K562 (cell line): Measurements from ENCODE around the gene SVOP. TPM values are rescaled to one million over a fixed set of nuclear protein-coding genes. Genes with fewer than 3 reads are reported as not detected.
A peak's percentile ranks its signal among the peaks of the same experiment; 100 is the strongest.

Experiments
- ADNP ChIP-seq: fragments of 200-800 bp; sonication (Bioruptor generic); IDR thresholded peaks from 2 replicates; pipeline ENCODE4 v1.6.1; 2016; ENCODE audit warnings: missing genetic modification characterization, missing compliant biosample characterization
- E2F3 ChIP-seq: fragments of 250-450 bp; sonication (Bioruptor Pico); IDR thresholded peaks from 2 replicates; pipeline ENCODE4 v1.4.0; 2020; ENCODE audit warnings: mild to moderate bottlenecking
- MTA2 ChIP-seq: fragments of 450-650 bp; IDR thresholded peaks from 2 replicates; pipeline ENCODE4 v1.6.1; 2016; ENCODE audit warnings: low read depth
- NFE2L1 ChIP-seq: fragments of 450-650 bp; IDR thresholded peaks from 2 replicates; pipeline ENCODE4 v1.6.1; 2016; ENCODE audit warnings: missing genetic modification characterization, low read depth, mild to moderate bottlenecking, missing compliant biosample characterization, moderate library complexity, borderline replicate concordance
- NFRKB ChIP-seq: fragments of 450-650 bp; IDR thresholded peaks from 2 replicates; pipeline ENCODE4 v1.6.1; 2016; ENCODE audit warnings: low read depth
- PHF20 ChIP-seq: fragments of 450-650 bp; IDR thresholded peaks from 2 replicates; pipeline ENCODE4 v1.6.1; 2018; ENCODE audit not compliant: partially characterized antibody
- RUNX1 ChIP-seq: sonication (generic); IDR thresholded peaks from 2 replicates; pipeline ENCODE4 v1.6.1; 2016; ENCODE audit warnings: antibody characterized with exemption, low read depth
- ZNF184 ChIP-seq: sonication (generic); formaldehyde crosslinking; IDR thresholded peaks from 2 replicates; pipeline ENCODE4 v1.5.0; 2020; ENCODE audit warnings: missing genetic modification reagents
- ZNF197 ChIP-seq: fragments of 200-800 bp; sonication (Bioruptor generic); IDR thresholded peaks from 2 replicates; pipeline ENCODE4 v1.6.1; 2016; ENCODE audit warnings: low read depth, missing genetic modification characterization, missing compliant biosample characterization
- ZNF699 ChIP-seq: fragments of 250-450 bp; sonication (Bioruptor Pico); IDR thresholded peaks from 2 replicates; pipeline ENCODE4 v1.8.0; 2021; ENCODE audit warnings: mild to moderate bottlenecking, moderate library complexity; ENCODE audit not compliant: insufficient replicate concordance
- polyA plus RNA-seq, 8 experiments: library from polyadenylated mRNA; depleted of rRNA in 4 of 8; stranded (reverse) in 5 of 8; unstranded in 3 of 8; fragments of >200 nt; fragmentation: Nextera tagmentation in 2 of 8; fragmentation: Illumina TruSeq in 1 of 8; extraction: Ambion mirVana in 2 of 8; extraction: Trizol in 1 of 8; gene quantifications; 2 replicates each; pipeline versions ENCODE4 v1.2.1 to v1.2.3, GENCODE V29; 2011 to 2014; ENCODE audit warnings: inconsistent platforms in 1 of 8, missing spikeins in 1 of 8
- total RNA-seq, 7 experiments: library from RNA; depleted of rRNA in 6 of 7; stranded (reverse); fragments of >200 nt in 6 of 7; fragmentation: Illumina TruSeq in 2 of 7; extraction: Trizol in 2 of 7; gene quantifications; 2 replicates each; pipeline versions ENCODE4 v1.2.1 to v1.2.3, GENCODE V29; 2011 to 2021; ENCODE audit warnings: low replicate concordance in 1 of 7
- TF ChIP-seq, protein P1 (sequence below): sonication (generic); formaldehyde crosslinking; IDR thresholded peaks from 2 replicates; pipeline ENCODE4 v1.8.0; 2023; ENCODE audit warnings: mild to moderate bottlenecking, missing genetic modification reagents
- TF ChIP-seq, protein P2 (sequence below): fragments of 450-650 bp; IDR thresholded peaks from 2 replicates; pipeline ENCODE4 v1.6.1; 2016; ENCODE audit warnings: missing biosample characterization, missing genetic modification characterization
- TF ChIP-seq, protein P3 (sequence below): fragments of 250-450 bp; sonication (Bioruptor Pico); IDR thresholded peaks from 2 replicates; pipeline ENCODE4 v1.8.0; 2021; ENCODE audit warnings: moderate library complexity, mild to moderate bottlenecking, inconsistent platforms
- TF ChIP-seq, protein P4 (sequence below), 2 experiments: IDR thresholded peaks; 2 replicates each; pipeline ENCODE4 v1.6.1; 2012; ENCODE audit warnings: improper control_type of control experiment in 2 of 2, low read depth in 2 of 2, low read length in 2 of 2, borderline replicate concordance in 1 of 2
- TF ChIP-seq, protein P5 (sequence below): fragments of 450-650 bp; IDR thresholded peaks from 2 replicates; pipeline ENCODE4 v1.6.1; 2016; ENCODE audit warnings: low read depth, mild to moderate bottlenecking, moderate library complexity

The SVOP gene
- total and polyA plus RNA-seq, 9 of the 15 experiments (the other 6 are each of a cell fraction or from before 2014, with no cell fraction given), result 0.01 to 0.09 (median 0.06) TPM; not detected in 1

DNA sequence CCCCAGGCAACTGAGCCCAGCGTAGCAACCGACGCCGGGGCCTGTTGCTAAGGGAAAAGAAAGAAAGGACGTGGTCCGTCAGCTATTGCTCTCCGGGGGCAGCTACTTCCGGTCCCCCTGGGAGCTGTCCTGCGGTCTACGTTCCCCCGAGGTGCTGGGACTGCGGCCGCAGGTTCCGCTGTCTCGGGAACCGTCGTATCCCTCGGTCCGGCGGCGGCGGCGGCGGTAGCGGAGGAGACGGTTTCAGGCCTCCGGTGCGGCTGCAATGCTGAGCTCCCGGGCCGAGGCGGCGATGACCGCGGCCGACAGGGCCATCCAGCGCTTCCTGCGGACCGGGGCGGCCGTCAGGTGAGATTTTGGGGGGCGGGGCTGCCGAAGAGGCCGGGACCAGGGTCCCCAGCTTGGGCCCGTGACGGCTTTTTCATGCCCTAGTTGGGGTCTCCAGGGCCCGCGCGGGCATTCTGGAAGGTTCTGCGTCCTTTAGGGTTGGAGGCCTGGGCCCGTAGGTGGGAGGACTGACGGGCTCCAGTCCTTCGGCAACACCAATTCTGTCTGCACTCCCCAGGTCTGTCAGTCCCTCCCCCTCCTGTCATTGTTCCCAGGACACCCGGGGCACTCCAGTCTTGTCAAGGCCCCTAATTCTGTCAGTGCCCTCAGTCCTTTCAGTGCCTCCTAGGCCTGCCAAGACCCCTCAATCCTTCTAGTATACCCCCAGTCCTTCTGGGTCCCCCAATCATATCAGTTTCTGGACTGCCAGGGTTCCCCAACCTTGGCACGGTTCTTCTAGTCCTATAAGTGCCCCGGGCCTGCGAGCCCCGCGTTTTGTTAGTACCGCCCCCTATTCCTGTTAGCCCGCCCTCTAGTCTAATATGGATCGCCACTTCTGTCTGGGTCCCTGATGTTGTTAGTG lies 31.8 kb upstream of the SVOP start, which contains the start of gene USP30 (continued):
- TF ChIP-seq, protein P1, sequence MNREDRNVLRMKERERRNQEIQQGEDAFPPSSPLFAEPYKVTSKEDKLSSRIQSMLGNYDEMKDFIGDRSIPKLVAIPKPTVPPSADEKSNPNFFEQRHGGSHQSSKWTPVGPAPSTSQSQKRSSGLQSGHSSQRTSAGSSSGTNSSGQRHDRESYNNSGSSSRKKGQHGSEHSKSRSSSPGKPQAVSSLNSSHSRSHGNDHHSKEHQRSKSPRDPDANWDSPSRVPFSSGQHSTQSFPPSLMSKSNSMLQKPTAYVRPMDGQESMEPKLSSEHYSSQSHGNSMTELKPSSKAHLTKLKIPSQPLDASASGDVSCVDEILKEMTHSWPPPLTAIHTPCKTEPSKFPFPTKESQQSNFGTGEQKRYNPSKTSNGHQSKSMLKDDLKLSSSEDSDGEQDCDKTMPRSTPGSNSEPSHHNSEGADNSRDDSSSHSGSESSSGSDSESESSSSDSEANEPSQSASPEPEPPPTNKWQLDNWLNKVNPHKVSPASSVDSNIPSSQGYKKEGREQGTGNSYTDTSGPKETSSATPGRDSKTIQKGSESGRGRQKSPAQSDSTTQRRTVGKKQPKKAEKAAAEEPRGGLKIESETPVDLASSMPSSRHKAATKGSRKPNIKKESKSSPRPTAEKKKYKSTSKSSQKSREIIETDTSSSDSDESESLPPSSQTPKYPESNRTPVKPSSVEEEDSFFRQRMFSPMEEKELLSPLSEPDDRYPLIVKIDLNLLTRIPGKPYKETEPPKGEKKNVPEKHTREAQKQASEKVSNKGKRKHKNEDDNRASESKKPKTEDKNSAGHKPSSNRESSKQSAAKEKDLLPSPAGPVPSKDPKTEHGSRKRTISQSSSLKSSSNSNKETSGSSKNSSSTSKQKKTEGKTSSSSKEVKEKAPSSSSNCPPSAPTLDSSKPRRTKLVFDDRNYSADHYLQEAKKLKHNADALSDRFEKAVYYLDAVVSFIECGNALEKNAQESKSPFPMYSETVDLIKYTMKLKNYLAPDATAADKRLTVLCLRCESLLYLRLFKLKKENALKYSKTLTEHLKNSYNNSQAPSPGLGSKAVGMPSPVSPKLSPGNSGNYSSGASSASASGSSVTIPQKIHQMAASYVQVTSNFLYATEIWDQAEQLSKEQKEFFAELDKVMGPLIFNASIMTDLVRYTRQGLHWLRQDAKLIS (CRISPR knock-in tag), result no peak; the same call in 1 of the 2 replicates
- TF ChIP-seq, protein P2, sequence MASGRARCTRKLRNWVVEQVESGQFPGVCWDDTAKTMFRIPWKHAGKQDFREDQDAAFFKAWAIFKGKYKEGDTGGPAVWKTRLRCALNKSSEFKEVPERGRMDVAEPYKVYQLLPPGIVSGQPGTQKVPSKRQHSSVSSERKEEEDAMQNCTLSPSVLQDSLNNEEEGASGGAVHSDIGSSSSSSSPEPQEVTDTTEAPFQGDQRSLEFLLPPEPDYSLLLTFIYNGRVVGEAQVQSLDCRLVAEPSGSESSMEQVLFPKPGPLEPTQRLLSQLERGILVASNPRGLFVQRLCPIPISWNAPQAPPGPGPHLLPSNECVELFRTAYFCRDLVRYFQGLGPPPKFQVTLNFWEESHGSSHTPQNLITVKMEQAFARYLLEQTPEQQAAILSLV (tag), result no peak
- peak; percentile 62; the same call in 1 of the 2 replicates for TF ChIP-seq RUNX1
- no peak for TF ChIP-seq E2F3 (CRISPR knock-in tag)
- no peak for TF ChIP-seq NFE2L1 (tag)
- TF ChIP-seq NFRKB, result no peak
- no peak for TF ChIP-seq ADNP
- TF ChIP-seq ZNF197 (CRISPR knock-in tag), result no peak
- no peak for TF ChIP-seq MTA2
- TF ChIP-seq, protein P3, sequence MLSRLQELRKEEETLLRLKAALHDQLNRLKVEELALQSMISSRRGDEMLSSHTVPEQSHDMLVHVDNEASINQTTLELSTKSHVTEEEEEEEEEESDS (CRISPR knock-in tag), result no peak
- TF ChIP-seq PHF20, result peak; percentile 97
- TF ChIP-seq, protein P4, sequence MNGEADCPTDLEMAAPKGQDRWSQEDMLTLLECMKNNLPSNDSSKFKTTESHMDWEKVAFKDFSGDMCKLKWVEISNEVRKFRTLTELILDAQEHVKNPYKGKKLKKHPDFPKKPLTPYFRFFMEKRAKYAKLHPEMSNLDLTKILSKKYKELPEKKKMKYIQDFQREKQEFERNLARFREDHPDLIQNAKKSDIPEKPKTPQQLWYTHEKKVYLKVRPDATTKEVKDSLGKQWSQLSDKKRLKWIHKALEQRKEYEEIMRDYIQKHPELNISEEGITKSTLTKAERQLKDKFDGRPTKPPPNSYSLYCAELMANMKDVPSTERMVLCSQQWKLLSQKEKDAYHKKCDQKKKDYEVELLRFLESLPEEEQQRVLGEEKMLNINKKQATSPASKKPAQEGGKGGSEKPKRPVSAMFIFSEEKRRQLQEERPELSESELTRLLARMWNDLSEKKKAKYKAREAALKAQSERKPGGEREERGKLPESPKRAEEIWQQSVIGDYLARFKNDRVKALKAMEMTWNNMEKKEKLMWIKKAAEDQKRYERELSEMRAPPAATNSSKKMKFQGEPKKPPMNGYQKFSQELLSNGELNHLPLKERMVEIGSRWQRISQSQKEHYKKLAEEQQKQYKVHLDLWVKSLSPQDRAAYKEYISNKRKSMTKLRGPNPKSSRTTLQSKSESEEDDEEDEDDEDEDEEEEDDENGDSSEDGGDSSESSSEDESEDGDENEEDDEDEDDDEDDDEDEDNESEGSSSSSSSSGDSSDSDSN (IDR thresholded peaks at IDR 0.05; ENCODE audit: borderline replicate concordance in 1 of 2, low read depth in 2 of 2, low read length in 2 of 2), result peak; percentile 78 to 94; a peak in 3 of 4 replicates
- TF ChIP-seq ZNF184 (CRISPR knock-in tag), result no peak
- TF ChIP-seq, protein P5, sequence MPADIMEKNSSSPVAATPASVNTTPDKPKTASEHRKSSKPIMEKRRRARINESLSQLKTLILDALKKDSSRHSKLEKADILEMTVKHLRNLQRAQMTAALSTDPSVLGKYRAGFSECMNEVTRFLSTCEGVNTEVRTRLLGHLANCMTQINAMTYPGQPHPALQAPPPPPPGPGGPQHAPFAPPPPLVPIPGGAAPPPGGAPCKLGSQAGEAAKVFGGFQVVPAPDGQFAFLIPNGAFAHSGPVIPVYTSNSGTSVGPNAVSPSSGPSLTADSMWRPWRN, result no peak
- TF ChIP-seq ZNF699 (CRISPR knock-in tag), result no peak
